K562 (cell line): Measurements from ENCODE around the gene SPTLC2. TPM values are rescaled to one million over a fixed set of nuclear protein-coding genes. Genes with fewer than 3 reads are reported as not detected.

ENCODE experiments used
- ATAC-seq: fragments of 200-7000 bp; cut with Tn5 transposase; 3 replicates; pipeline ENCODE4 v1.9.1; 2020; ENCODE audit warnings: moderate library complexity
- BruUV-seq: library from RNA; stranded (reverse); fragments of 400-500 nt; replicated peaks from 2 replicates; lab custom pipeline; 2021; lab: Mats Ljungman, UMichigan
- CTCF ChIA-PET: fragments of 300-600 bp; formaldehyde crosslinking; extraction: SDS; loops from one replicate; lab custom pipeline; 2021; ENCODE audit warnings: low intra/inter-chr PET ratio; lab: Yijun Ruan, JAX
- POLR2A ChIA-PET: fragments of 300-600, 350-650 bp; sonication (Branson Sonifier 250); formaldehyde crosslinking; extraction: SDS; loops from one replicate; lab custom pipeline; 2021; ENCODE audit warnings: antibody characterized with exemption, inconsistent platforms; lab: Yijun Ruan, JAX
- DNase-seq, 4 experiments: peaks; one replicate each; pipeline versions ENCODE4 v3.0.0 to v3.0.0-alpha.2; 2011 to 2018; ENCODE audit warnings: low spot score in 3 of 4, mixed read lengths in 3 of 4; ENCODE audit errors: extremely low read depth in 1 of 4
- FAIRE-seq: peaks from 2 replicates; lab custom pipeline; 2011; peaks lifted over from hg19 to GRCh38; lab: Jason Lieb, UNC
- H2AFZ ChIP-seq: 2 replicates; pipeline ENCODE4 v1.6.0; 2011; ENCODE audit warnings: low read depth, low read length, control low read depth, inconsistent platforms
- H3K27ac ChIP-seq: fragments of 200-600 bp; 3 replicates; pipeline ENCODE4 v1.8.0; 2011; ENCODE audit warnings: low read depth, mild to moderate bottlenecking, control low read depth, inconsistent platforms, low read length, moderate library complexity, mixed read lengths; ENCODE audit errors: extremely low read depth
- H3K27me3 ChIP-seq, 2 experiments: fragments of 300-600 bp in 1 of 2; 2 replicates in 1 of 2; 3 replicates in 1 of 2; pipeline versions ENCODE4 v1.6.0 to v1.8.0; 2011; ENCODE audit warnings: inconsistent platforms in 2 of 2, low read length in 2 of 2, mild to moderate bottlenecking in 1 of 2, mixed read lengths in 1 of 2, moderate library complexity in 1 of 2; ENCODE audit not compliant: control insufficient read depth in 2 of 2, insufficient read depth in 2 of 2
- H3K36me3 ChIP-seq: fragments of 300-600 bp; 3 replicates; pipeline ENCODE4 v1.8.0; 2011; ENCODE audit warnings: mild to moderate bottlenecking, low read length, inconsistent platforms; ENCODE audit not compliant: control insufficient read depth, insufficient read depth
- H3K4me1 ChIP-seq, 2 experiments: fragments of 200-600 bp in 1 of 2; replicated peaks in 1 of 2; 2 replicates in 1 of 2; 3 replicates in 1 of 2; pipeline versions ENCODE4 v1.5.1 to v1.8.0; 2011; ENCODE audit warnings: inconsistent platforms in 2 of 2, low read length in 2 of 2, mild to moderate bottlenecking in 1 of 2, mixed read lengths in 1 of 2, moderate library complexity in 1 of 2; ENCODE audit not compliant: control insufficient read depth in 2 of 2, insufficient read depth in 2 of 2
- H3K4me2 ChIP-seq: 2 replicates; pipeline ENCODE4 v1.6.1; 2011; ENCODE audit warnings: low read length, control low read depth, inconsistent platforms, mixed read lengths; ENCODE audit not compliant: insufficient read depth
- H3K4me3 ChIP-seq: fragments of 200-600 bp; sonication (generic), shearing (Covaris generic); 2 replicates; pipeline ENCODE4 v1.5.1; 2016; ENCODE audit warnings: control low read depth, inconsistent platforms
- H3K79me2 ChIP-seq: fragments of 200-600 bp; 3 replicates; pipeline ENCODE4 v1.8.0; 2011; ENCODE audit warnings: low read length, inconsistent platforms; ENCODE audit not compliant: control insufficient read depth, insufficient read depth
- H3K9ac ChIP-seq, 2 experiments: 2 replicates each; pipeline versions ENCODE4 v1.6.0 to v1.6.1; 2011; ENCODE audit warnings: low read depth in 2 of 2, low read length in 2 of 2, control low read depth in 1 of 2, inconsistent platforms in 1 of 2, mild to moderate bottlenecking in 1 of 2, mixed read lengths in 1 of 2; ENCODE audit not compliant: insufficient read depth in 1 of 2
- H3K9me1 ChIP-seq: one replicate; pipeline ENCODE4 v1.6.0; 2011; ENCODE audit warnings: inconsistent platforms, mild to moderate bottlenecking, low read length, moderate library complexity; ENCODE audit not compliant: control insufficient read depth, insufficient read depth
- H3K9me3 ChIP-seq: replicated peaks from 2 replicates; pipeline ENCODE4 v1.5.1; 2011; ENCODE audit warnings: low read depth, low read length, inconsistent platforms; ENCODE audit not compliant: control insufficient read depth, insufficient read depth
- H4K20me1 ChIP-seq: replicated peaks from 2 replicates; pipeline ENCODE4 v1.6.1; 2011; ENCODE audit warnings: low read length, inconsistent platforms, mixed read lengths; ENCODE audit not compliant: control insufficient read depth, insufficient read depth
- CSDE1 ChIP-seq, 2 experiments: fragments of 450-650 bp; IDR thresholded peaks; 2 replicates each; pipeline ENCODE4 v1.6.1; 2016; ENCODE audit warnings: mild to moderate bottlenecking in 1 of 2
- CTCFL ChIP-seq: IDR thresholded peaks from 2 replicates; pipeline ENCODE4 v1.6.1; 2011; ENCODE audit warnings: borderline replicate concordance, low read depth, mild to moderate bottlenecking, moderate library complexity, low read length; ENCODE audit not compliant: insufficient read depth, poor library complexity, severe bottlenecking
- DNMT1 ChIP-seq: fragments of 450-650 bp; IDR thresholded peaks from 2 replicates; pipeline ENCODE4 v1.6.1; 2016; ENCODE audit warnings: antibody characterized with exemption, mild to moderate bottlenecking
- ELF4 ChIP-seq: fragments of 450-650 bp; formaldehyde crosslinking; IDR thresholded peaks from 2 replicates; pipeline ENCODE4 v1.4.0; 2022; ENCODE audit warnings: missing genetic modification characterization
- MAZ ChIP-seq, 2 experiments: fragments of 450-650 bp in 1 of 2; sonication (generic) in 1 of 2; formaldehyde crosslinking; IDR thresholded peaks in 1 of 2; conservative IDR thresholded peaks in 1 of 2; 2 replicates each; pipeline versions ENCODE4 v1.4.0 to v1.5.0; 2020; ENCODE audit warnings: mild to moderate bottlenecking in 1 of 2, missing genetic modification reagents in 1 of 2
- NFATC3 ChIP-seq: fragments of 450-650 bp; IDR thresholded peaks from 2 replicates; pipeline ENCODE4 v1.6.1; 2017; ENCODE audit warnings: mild to moderate bottlenecking
- PHTF2 ChIP-seq: fragments of 250-450 bp; sonication (Bioruptor Pico); IDR thresholded peaks from 2 replicates; pipeline ENCODE4 v1.5.0; 2021; ENCODE audit warnings: mild to moderate bottlenecking
- POLR2AphosphoS2 ChIP-seq: IDR thresholded peaks from 2 replicates; pipeline ENCODE4 v1.6.1; 2012; ENCODE audit warnings: low read length, improper control_type of control experiment
- SAFB2 ChIP-seq: fragments of 200-400 bp; formaldehyde crosslinking; IDR thresholded peaks from 2 replicates; pipeline ENCODE4 v1.6.1; 2018; ENCODE audit warnings: borderline replicate concordance, low read length, low read depth, moderate library complexity; ENCODE audit not compliant: severe bottlenecking
- SMAD3 ChIP-seq: fragments of 450-650 bp; formaldehyde crosslinking; conservative IDR thresholded peaks from 2 replicates; pipeline ENCODE4 v1.4.0; 2020; ENCODE audit warnings: mild to moderate bottlenecking
- SMAD4 ChIP-seq: fragments of 250-450 bp; sonication (Bioruptor Pico); conservative IDR thresholded peaks from 2 replicates; pipeline ENCODE4 v1.8.0; 2021; ENCODE audit warnings: inconsistent platforms, mild to moderate bottlenecking, moderate library complexity
- SRSF7 ChIP-seq: fragments of 200-400 bp; formaldehyde crosslinking; optimal IDR thresholded peaks from 2 replicates; pipeline ENCODE3; 2017; ENCODE audit warnings: mild to moderate bottlenecking, low read depth, low read length
- SRSF9 ChIP-seq: fragments of 200-400 bp; formaldehyde crosslinking; IDR thresholded peaks from 2 replicates; pipeline ENCODE4 v1.6.1; 2017; ENCODE audit warnings: low read depth, low read length, borderline replicate concordance
- ZNF217 ChIP-seq: sonication (generic); formaldehyde crosslinking; IDR thresholded peaks from 2 replicates; pipeline ENCODE4 v1.8.0; 2022; ENCODE audit warnings: mild to moderate bottlenecking, missing genetic modification reagents
- ZNF354B ChIP-seq: fragments of 250-450 bp; sonication (Bioruptor Pico); IDR thresholded peaks from 2 replicates; pipeline ENCODE4 v1.4.0; 2020
- WGBS: fragments of 100-300 bp; shearing (Covaris generic); methylation state at CpG from one replicate; pipeline ENCODE4 v1.1.6; 2016; ENCODE audit warnings: low coverage, mixed read lengths; ENCODE audit not compliant: insufficient coverage; ENCODE audit errors: missing lambda C conversion rate; 5-methylcytosine and 5-hydroxymethylcytosine counted together
- in situ Hi-C: fragments of 300-500 bp; cut with MboI; formaldehyde crosslinking; loops from 4 replicates; pipeline ENCODE4 v1.15.0; 2018; ENCODE audit warnings: inconsistent platforms, mixed read lengths
- intact Hi-C: fragments of 100-400 bp; cut with micrococcal nuclease; formaldehyde crosslinking; loops from 2 replicates; pipeline ENCODE4 v1.14.2; 2022
- polyA plus RNA-seq, 8 experiments: library from polyadenylated mRNA; depleted of rRNA in 4 of 8; stranded (reverse) in 5 of 8; unstranded in 3 of 8; fragments of >200 nt; fragmentation: Nextera tagmentation in 2 of 8; fragmentation: Illumina TruSeq in 1 of 8; extraction: Ambion mirVana in 2 of 8; extraction: Trizol in 1 of 8; gene quantifications; 2 replicates each; pipeline versions ENCODE4 v1.2.1 to v1.2.3, GENCODE V29; 2011 to 2014; ENCODE audit warnings: inconsistent platforms in 1 of 8, missing spikeins in 1 of 8
- total RNA-seq, 7 experiments: library from RNA; depleted of rRNA in 6 of 7; stranded (reverse); fragments of >200 nt in 6 of 7; fragmentation: Illumina TruSeq in 2 of 7; extraction: Trizol in 2 of 7; gene quantifications; 2 replicates each; pipeline versions ENCODE4 v1.2.1 to v1.2.3, GENCODE V29; 2011 to 2021; ENCODE audit warnings: low replicate concordance in 1 of 7
- TF ChIP-seq, protein P1 (sequence below): fragments of 450-650 bp; formaldehyde crosslinking; IDR thresholded peaks from 2 replicates; pipeline ENCODE4 v1.4.0; 2022; ENCODE audit warnings: mild to moderate bottlenecking, moderate library complexity
- TF ChIP-seq, protein P2 (sequence below): fragments of 450-650 bp; formaldehyde crosslinking; IDR thresholded peaks from 2 replicates; pipeline ENCODE4 v1.4.0; 2020; ENCODE audit warnings: mild to moderate bottlenecking, moderate library complexity
- TF ChIP-seq, protein P3 (sequence below): fragments of 450-650 bp; IDR thresholded peaks from 2 replicates; pipeline ENCODE4 v1.6.1; 2016; ENCODE audit warnings: low read depth, mild to moderate bottlenecking, moderate library complexity
- TF ChIP-seq, protein P4 (sequence below): fragments of 450-650 bp; IDR thresholded peaks from 2 replicates; pipeline ENCODE4 v1.6.1; 2016; ENCODE audit warnings: missing biosample characterization, missing genetic modification characterization

The SPTLC2 gene
- total and polyA plus RNA-seq, 9 of the 15 experiments (the other 6 are each of a cell fraction or from before 2014, with no cell fraction given) = 4.5 to 30.4 (median 14.0) TPM

- Histone ChIP-seq H3K36me3 (peaks cover 26% of the 10 kb centered on the region; the same call in 2 of the 3 replicates), H3K4me2 (no peak overlapping the region), H3K27ac (no peak overlapping the region), H3K9me1 (no peaks in the 10 kb centered on the region), H3K27me3 (no peaks in the 10 kb centered on the region), H4K20me1 (no peaks in the 10 kb centered on the region), H3K4me3 (no peak overlapping the region), H2AFZ (no peak overlapping the region), H3K4me1 (no peaks in the 10 kb centered on the region), H3K79me2 (no peaks in the 10 kb centered on the region), H3K9ac (no peak overlapping the region), H3K9me3 (no peaks in the 10 kb centered on the region)
- in situ Hi-C loops (no loop called here), intact Hi-C loops (no loop called here)
- no peak for DNase-seq
- WGBS = 73% methylated on average over 6 of the region's 6 CpGs
- ChIA-PET POLR2A (no interaction called here), CTCF (no interaction called here)
- no peak for ATAC-seq
- BruUV-seq = no TSS peak
- no peak for FAIRE-seq
- TF ChIP-seq SAFB2 (no peak), ZNF354B (CRISPR knock-in tag) (no peak), SMAD3 (CRISPR knock-in tag) (no peak), CSDE1 (IDR thresholded peaks at IDR 0.05) (no peak), SRSF9 (no peak), SRSF7 (no peak), POLR2AphosphoS2 (no peak), ELF4 (no peak), PHTF2 (CRISPR knock-in tag) (no peak), ZNF217 (CRISPR knock-in tag) (no peak), SMAD4 (CRISPR knock-in tag) (no peak), NFATC3 (no peak), DNMT1 (no peak), MAZ (CRISPR knock-in tag; conservative IDR thresholded peaks at IDR 0.05 in 1 of 2, IDR thresholded peaks at IDR 0.05 in 1 of 2) (no peak), CTCFL (no peak)
- TF ChIP-seq, protein P1, sequence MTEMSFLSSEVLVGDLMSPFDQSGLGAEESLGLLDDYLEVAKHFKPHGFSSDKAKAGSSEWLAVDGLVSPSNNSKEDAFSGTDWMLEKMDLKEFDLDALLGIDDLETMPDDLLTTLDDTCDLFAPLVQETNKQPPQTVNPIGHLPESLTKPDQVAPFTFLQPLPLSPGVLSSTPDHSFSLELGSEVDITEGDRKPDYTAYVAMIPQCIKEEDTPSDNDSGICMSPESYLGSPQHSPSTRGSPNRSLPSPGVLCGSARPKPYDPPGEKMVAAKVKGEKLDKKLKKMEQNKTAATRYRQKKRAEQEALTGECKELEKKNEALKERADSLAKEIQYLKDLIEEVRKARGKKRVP (CRISPR knock-in tag) = no peak
- TF ChIP-seq, protein P2, sequence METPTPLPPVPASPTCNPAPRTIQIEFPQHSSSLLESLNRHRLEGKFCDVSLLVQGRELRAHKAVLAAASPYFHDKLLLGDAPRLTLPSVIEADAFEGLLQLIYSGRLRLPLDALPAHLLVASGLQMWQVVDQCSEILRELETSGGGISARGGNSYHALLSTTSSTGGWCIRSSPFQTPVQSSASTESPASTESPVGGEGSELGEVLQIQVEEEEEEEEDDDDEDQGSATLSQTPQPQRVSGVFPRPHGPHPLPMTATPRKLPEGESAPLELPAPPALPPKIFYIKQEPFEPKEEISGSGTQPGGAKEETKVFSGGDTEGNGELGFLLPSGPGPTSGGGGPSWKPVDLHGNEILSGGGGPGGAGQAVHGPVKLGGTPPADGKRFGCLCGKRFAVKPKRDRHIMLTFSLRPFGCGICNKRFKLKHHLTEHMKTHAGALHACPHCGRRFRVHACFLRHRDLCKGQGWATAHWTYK (CRISPR knock-in tag) = no peak
- TF ChIP-seq, protein P3, sequence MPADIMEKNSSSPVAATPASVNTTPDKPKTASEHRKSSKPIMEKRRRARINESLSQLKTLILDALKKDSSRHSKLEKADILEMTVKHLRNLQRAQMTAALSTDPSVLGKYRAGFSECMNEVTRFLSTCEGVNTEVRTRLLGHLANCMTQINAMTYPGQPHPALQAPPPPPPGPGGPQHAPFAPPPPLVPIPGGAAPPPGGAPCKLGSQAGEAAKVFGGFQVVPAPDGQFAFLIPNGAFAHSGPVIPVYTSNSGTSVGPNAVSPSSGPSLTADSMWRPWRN = no peak
- TF ChIP-seq, protein P4, sequence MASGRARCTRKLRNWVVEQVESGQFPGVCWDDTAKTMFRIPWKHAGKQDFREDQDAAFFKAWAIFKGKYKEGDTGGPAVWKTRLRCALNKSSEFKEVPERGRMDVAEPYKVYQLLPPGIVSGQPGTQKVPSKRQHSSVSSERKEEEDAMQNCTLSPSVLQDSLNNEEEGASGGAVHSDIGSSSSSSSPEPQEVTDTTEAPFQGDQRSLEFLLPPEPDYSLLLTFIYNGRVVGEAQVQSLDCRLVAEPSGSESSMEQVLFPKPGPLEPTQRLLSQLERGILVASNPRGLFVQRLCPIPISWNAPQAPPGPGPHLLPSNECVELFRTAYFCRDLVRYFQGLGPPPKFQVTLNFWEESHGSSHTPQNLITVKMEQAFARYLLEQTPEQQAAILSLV (tag) = no peak
These were observed 91.9 kb downstream of the SPTLC2 start for GRCh38 chr14:77524536-77524935.
